22Rv1 (cell line): ENCODE results near the gene IQGAP2.

Experiments used
- CTCF ChIP-seq: fragments of 450-650 bp; IDR thresholded peaks from 2 replicates; pipeline ENCODE4 v1.5.1; 2017; ENCODE audit warnings: mild to moderate bottlenecking
- ZFX ChIP-seq: fragments of 450-650 bp; IDR thresholded peaks from 2 replicates; pipeline ENCODE4 v1.6.1; 2017; ENCODE audit warnings: antibody characterized with exemption, borderline replicate concordance

DNA sequence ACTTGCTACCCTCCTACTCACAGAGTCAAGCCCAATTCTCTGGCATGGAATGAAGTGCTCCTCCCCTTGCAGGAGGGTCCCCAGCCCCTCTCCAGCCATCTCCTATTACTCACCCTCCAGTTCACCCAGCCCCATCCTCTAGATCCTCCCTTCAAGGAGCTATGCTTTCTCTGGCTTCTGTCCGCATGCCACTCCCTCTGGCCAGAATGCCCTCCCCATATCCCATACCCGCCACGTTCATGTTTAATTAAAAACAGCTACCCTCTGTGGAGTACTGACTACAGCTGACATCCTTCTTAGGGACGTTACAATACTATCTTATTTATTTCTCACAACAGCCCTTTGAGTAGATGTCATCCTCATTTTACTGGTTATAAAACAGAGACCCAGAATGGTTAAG is 315.8 kb downstream of the IQGAP2 start:
- no peak for TF ChIP-seq CTCF
- TF ChIP-seq ZFX, result no peak
